HepG2 (cell line): Measurements from ENCODE around the gene TSPAN31. TPM values are rescaled to one million over a fixed set of nuclear protein-coding genes. Genes with fewer than 3 reads are reported as not detected.

Source experiments
- AKAP8 ChIP-seq: sonication (generic); formaldehyde crosslinking; IDR thresholded peaks from 2 replicates; pipeline ENCODE4 v1.5.1; 2020; ENCODE audit warnings: mild to moderate bottlenecking, missing genetic modification reagents
- ARID2 ChIP-seq: sonication (generic); formaldehyde crosslinking; IDR thresholded peaks from 2 replicates; pipeline ENCODE4 v1.8.1; 2022; ENCODE audit warnings: mild to moderate bottlenecking, missing genetic modification reagents, borderline replicate concordance
- ARNT ChIP-seq: fragments of 450-650 bp; IDR thresholded peaks from 2 replicates; pipeline ENCODE4 v1.6.1; 2017
- EED ChIP-seq: sonication (generic); formaldehyde crosslinking; IDR thresholded peaks from 2 replicates; pipeline ENCODE4 v1.5.0; 2020; ENCODE audit warnings: mild to moderate bottlenecking, missing genetic modification reagents
- EZH2 ChIP-seq: conservative IDR thresholded peaks from 2 replicates; pipeline ENCODE4 v1.6.1; 2012; ENCODE audit warnings: mild to moderate bottlenecking, low read depth, low read length, moderate library complexity
- ISL2 ChIP-seq: sonication (generic); formaldehyde crosslinking; IDR thresholded peaks from 2 replicates; pipeline ENCODE4 v1.5.0; 2020; ENCODE audit warnings: missing genetic modification reagents
- MEF2D ChIP-seq: sonication (generic); formaldehyde crosslinking; IDR thresholded peaks from 2 replicates; pipeline ENCODE4 v1.5.1; 2020; ENCODE audit warnings: mild to moderate bottlenecking, missing genetic modification reagents
- SIX1 ChIP-seq: sonication (generic); formaldehyde crosslinking; IDR thresholded peaks from 2 replicates; pipeline ENCODE4 v1.4.0; 2020; ENCODE audit warnings: missing genetic modification reagents, borderline replicate concordance
- YEATS2 ChIP-seq: sonication (generic); formaldehyde crosslinking; IDR thresholded peaks from 2 replicates; pipeline ENCODE4 v1.4.0; 2020; ENCODE audit warnings: missing genetic modification reagents, borderline replicate concordance
- ZBTB3 ChIP-seq: sonication (generic); formaldehyde crosslinking; IDR thresholded peaks from 2 replicates; pipeline ENCODE4 v1.4.0; 2020; ENCODE audit warnings: low read depth, mild to moderate bottlenecking, moderate library complexity, missing genetic modification reagents, borderline replicate concordance
- ZNF337 ChIP-seq: sonication (generic); formaldehyde crosslinking; IDR thresholded peaks from 2 replicates; pipeline ENCODE4 v1.5.1; 2020; ENCODE audit warnings: missing genetic modification reagents, low read depth, mild to moderate bottlenecking, borderline replicate concordance
- ZNF788 ChIP-seq: sonication (generic); formaldehyde crosslinking; IDR thresholded peaks from 2 replicates; pipeline ENCODE4 v1.5.0; 2020; ENCODE audit warnings: mild to moderate bottlenecking, missing genetic modification reagents, borderline replicate concordance
- ZSCAN25 ChIP-seq: sonication (generic); formaldehyde crosslinking; IDR thresholded peaks from 2 replicates; pipeline ENCODE4 v1.8.0; 2022; ENCODE audit warnings: mild to moderate bottlenecking, missing genetic modification reagents
- polyA plus RNA-seq, 8 experiments: library from polyadenylated mRNA; depleted of rRNA in 3 of 8; stranded (reverse) in 7 of 8; unstranded in 1 of 8; fragments of >200 nt; fragmentation: Illumina TruSeq in 4 of 8; extraction: Trizol in 4 of 8; gene quantifications; 2 replicates each; pipeline versions ENCODE4 v1.2.1 to v1.2.3, GENCODE V29; 2011 to 2016; ENCODE audit warnings: low read depth in 4 of 8, missing spikeins in 1 of 8, mixed read lengths in 1 of 8; ENCODE audit not compliant: insufficient read depth in 1 of 8
- total RNA-seq, 5 experiments: library from RNA; depleted of rRNA; stranded (reverse); fragments of >200 nt; fragmentation: Illumina TruSeq; extraction: Trizol; gene quantifications; 2 replicates each; pipeline ENCODE4 v1.2.3, GENCODE V29; 2016; ENCODE audit warnings: low read depth in 1 of 5
- TF ChIP-seq, protein P1 (sequence below): sonication (generic); formaldehyde crosslinking; IDR thresholded peaks from 2 replicates; pipeline ENCODE4 v1.5.0; 2020; ENCODE audit warnings: mild to moderate bottlenecking, missing genetic modification reagents, borderline replicate concordance
- TF ChIP-seq, protein P2 (sequence below): sonication (generic); formaldehyde crosslinking; IDR thresholded peaks from 2 replicates; pipeline ENCODE4 v1.9.0; 2021; ENCODE audit warnings: missing genetic modification reagents, borderline replicate concordance
- TF ChIP-seq, protein P3 (sequence below): sonication (generic); formaldehyde crosslinking; conservative IDR thresholded peaks from 2 replicates; pipeline ENCODE4 v1.4.0; 2020; ENCODE audit warnings: missing genetic modification reagents

Gene TSPAN31
- total and polyA plus RNA-seq, 2 of the 13 experiments (the other 11 are each of a cell fraction or from before 2014, with no cell fraction given): 10.4 to 24.6 TPM

DNA sequence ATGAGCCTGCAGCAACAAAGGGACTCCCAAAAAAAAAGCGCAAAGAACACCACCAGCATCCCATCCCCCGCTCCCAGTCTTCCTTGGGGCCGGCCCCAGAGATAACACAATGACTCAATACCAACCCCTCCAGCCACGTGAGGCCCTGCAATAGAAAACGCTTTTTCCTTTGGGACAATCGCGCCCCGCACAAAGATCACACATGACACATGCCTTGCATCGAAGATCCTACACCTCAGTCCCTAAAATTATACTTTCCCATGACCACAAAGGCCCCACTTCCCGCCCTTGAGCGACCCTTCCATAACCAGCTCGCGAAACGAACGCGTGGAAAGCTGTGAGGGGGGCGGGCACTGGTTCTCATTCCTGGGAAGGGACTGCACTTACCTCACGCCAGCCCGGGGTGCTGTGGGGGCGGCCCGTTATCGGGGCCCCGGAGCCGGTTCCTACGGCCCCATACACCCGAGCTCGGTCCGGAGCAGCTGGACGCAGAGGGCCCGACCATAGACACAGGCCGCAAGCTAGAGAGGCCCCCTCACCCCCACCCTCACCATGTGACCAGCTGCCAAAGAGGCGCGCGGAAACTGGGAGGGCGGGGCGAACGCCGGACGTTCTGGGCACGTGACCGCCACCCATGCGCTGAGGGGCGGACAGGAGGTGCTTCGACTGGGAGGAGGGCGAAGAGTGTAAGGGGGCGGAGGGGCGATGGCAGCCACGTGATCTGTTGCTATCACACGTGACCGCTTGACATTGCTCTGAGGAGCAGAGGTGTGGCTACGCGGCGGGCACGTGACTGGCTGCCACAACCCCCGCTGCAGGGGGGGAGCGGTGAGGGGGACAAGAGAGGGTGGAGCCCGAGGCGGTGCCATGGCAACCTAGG is 7.2 kb downstream of the TSPAN31 start, which contains the start of gene CDK4 (continued):
- TF ChIP-seq, protein P1, sequence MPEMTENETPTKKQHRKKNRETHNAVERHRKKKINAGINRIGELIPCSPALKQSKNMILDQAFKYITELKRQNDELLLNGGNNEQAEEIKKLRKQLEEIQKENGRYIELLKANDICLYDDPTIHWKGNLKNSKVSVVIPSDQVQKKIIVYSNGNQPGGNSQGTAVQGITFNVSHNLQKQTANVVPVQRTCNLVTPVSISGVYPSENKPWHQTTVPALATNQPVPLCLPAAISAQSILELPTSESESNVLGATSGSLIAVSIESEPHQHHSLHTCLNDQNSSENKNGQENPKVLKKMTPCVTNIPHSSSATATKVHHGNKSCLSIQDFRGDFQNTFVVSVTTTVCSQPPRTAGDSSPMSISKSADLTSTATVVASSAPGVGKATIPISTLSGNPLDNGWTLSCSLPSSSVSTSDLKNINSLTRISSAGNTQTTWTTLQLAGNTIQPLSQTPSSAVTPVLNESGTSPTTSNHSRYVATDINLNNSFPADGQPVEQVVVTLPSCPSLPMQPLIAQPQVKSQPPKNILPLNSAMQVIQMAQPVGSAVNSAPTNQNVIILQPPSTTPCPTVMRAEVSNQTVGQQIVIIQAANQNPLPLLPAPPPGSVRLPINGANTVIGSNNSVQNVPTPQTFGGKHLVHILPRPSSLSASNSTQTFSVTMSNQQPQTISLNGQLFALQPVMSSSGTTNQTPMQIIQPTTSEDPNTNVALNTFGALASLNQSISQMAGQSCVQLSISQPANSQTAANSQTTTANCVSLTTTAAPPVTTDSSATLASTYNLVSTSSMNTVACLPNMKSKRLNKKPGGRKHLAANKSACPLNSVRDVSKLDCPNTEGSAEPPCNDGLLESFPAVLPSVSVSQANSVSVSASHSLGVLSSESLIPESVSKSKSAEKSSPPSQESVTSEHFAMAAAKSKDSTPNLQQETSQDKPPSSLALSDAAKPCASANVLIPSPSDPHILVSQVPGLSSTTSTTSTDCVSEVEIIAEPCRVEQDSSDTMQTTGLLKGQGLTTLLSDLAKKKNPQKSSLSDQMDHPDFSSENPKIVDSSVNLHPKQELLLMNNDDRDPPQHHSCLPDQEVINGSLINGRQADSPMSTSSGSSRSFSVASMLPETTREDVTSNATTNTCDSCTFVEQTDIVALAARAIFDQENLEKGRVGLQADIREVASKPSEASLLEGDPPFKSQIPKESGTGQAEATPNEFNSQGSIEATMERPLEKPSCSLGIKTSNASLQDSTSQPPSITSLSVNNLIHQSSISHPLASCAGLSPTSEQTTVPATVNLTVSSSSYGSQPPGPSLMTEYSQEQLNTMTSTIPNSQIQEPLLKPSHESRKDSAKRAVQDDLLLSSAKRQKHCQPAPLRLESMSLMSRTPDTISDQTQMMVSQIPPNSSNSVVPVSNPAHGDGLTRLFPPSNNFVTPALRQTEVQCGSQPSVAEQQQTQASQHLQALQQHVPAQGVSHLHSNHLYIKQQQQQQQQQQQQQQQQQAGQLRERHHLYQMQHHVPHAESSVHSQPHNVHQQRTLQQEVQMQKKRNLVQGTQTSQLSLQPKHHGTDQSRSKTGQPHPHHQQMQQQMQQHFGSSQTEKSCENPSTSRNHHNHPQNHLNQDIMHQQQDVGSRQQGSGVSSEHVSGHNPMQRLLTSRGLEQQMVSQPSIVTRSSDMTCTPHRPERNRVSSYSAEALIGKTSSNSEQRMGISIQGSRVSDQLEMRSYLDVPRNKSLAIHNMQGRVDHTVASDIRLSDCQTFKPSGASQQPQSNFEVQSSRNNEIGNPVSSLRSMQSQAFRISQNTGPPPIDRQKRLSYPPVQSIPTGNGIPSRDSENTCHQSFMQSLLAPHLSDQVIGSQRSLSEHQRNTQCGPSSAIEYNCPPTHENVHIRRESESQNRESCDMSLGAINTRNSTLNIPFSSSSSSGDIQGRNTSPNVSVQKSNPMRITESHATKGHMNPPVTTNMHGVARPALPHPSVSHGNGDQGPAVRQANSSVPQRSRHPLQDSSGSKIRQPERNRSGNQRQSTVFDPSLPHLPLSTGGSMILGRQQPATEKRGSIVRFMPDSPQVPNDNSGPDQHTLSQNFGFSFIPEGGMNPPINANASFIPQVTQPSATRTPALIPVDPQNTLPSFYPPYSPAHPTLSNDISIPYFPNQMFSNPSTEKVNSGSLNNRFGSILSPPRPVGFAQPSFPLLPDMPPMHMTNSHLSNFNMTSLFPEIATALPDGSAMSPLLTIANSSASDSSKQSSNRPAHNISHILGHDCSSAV: peak; percentile 81; the same call in 1 of the 2 replicates
- TF ChIP-seq EZH2: no peak
- peak; percentile 52; the same call in 1 of the 2 replicates for TF ChIP-seq ZNF337 (CRISPR knock-in tag)
- TF ChIP-seq, protein P2, sequence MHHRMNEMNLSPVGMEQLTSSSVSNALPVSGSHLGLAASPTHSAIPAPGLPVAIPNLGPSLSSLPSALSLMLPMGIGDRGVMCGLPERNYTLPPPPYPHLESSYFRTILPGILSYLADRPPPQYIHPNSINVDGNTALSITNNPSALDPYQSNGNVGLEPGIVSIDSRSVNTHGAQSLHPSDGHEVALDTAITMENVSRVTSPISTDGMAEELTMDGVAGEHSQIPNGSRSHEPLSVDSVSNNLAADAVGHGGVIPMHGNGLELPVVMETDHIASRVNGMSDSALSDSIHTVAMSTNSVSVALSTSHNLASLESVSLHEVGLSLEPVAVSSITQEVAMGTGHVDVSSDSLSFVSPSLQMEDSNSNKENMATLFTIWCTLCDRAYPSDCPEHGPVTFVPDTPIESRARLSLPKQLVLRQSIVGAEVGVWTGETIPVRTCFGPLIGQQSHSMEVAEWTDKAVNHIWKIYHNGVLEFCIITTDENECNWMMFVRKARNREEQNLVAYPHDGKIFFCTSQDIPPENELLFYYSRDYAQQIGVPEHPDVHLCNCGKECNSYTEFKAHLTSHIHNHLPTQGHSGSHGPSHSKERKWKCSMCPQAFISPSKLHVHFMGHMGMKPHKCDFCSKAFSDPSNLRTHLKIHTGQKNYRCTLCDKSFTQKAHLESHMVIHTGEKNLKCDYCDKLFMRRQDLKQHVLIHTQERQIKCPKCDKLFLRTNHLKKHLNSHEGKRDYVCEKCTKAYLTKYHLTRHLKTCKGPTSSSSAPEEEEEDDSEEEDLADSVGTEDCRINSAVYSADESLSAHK (CRISPR knock-in tag): peak; percentile 75; the same call in 1 of the 2 replicates
- peak; percentile 63; the same call in 1 of the 2 replicates for TF ChIP-seq ISL2 (CRISPR knock-in tag)
- TF ChIP-seq SIX1 (CRISPR knock-in tag): no peak
- TF ChIP-seq, protein P3, sequence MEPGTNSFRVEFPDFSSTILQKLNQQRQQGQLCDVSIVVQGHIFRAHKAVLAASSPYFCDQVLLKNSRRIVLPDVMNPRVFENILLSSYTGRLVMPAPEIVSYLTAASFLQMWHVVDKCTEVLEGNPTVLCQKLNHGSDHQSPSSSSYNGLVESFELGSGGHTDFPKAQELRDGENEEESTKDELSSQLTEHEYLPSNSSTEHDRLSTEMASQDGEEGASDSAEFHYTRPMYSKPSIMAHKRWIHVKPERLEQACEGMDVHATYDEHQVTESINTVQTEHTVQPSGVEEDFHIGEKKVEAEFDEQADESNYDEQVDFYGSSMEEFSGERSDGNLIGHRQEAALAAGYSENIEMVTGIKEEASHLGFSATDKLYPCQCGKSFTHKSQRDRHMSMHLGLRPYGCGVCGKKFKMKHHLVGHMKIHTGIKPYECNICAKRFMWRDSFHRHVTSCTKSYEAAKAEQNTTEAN (CRISPR knock-in tag): 0 out of 2 replicates have a peak, but pooled peaks have one; percentile 11
- peak; percentile 99 for TF ChIP-seq ZSCAN25
- no peak for TF ChIP-seq ARID2 (CRISPR knock-in tag)
- no peak for TF ChIP-seq ZBTB3 (CRISPR knock-in tag)
- TF ChIP-seq AKAP8 (CRISPR knock-in tag): peak; percentile 100
- TF ChIP-seq EED (CRISPR knock-in tag): peak; percentile 86; the same call in 1 of the 2 replicates
- TF ChIP-seq MEF2D (CRISPR knock-in tag): peak; percentile 90
- TF ChIP-seq ARNT: no peak
- peak; percentile 97 for TF ChIP-seq YEATS2 (CRISPR knock-in tag)
- peak; percentile 98 for TF ChIP-seq ZNF788 (CRISPR knock-in tag)
